ENCODE data around the gene SLC29A2.

SLC29A2 gene

GRCh38 chr11:66349084-66349386 is 22.5 kb downstream of the SLC29A2 start:
- DNase-seq (ENCODE audit: low read depth in 2 of 2): no peak

- DNase-seq (ENCODE audit: low read depth in 2 of 2): peak; percentile 60 to 80
Measured at GRCh38 chr11:66347425-66348276, 23.9 kb downstream of the SLC29A2 start, which contains the start of gene B4GAT1. B4GAT1 (minus strand) TSS chr11:66347629; CDS start chr11:66347545, 84 bp downstream.

GRCh38 chr11:66346476-66347424 is 24.8 kb downstream of the SLC29A2 start:
- no peak for DNase-seq (ENCODE audit: low read depth in 2 of 2)

GRCh38 chr11:66345316-66345649 is 26.3 kb downstream of the SLC29A2 start:
- no peak for DNase-seq (ENCODE audit: low read depth in 2 of 2)

GRCh38 chr11:66344550-66345315 is 26.8 kb downstream of the SLC29A2 start, which contains the start of gene BRMS1:
BRMS1 (minus strand) TSS chr11:66345104; CDS start chr11:66342234, 2,870 bp downstream.
- peak; percentile 93 to 96 for DNase-seq (ENCODE audit: low read depth in 2 of 2)

DNA sequence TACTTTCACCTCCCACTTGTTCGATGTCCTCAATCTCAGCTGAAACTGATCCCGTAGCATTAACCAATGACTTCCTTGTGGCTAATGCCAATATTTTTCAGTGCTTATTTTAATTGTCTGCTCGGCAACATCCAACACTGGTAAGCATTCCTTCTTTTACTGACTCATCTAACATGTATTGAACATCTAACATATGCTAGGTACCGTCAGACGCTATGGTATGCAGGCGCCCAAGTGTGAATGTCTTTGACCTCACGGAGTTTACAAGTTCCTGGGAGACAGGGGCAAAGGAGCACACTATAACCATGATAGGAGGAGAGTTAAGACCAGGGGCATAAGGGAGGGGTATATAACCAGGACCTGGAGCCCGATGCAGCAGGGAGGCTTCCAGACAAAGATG is 28.4 kb downstream of the SLC29A2 start:
- DNase-seq (ENCODE audit: low read depth in 2 of 2): no peak

DNA sequence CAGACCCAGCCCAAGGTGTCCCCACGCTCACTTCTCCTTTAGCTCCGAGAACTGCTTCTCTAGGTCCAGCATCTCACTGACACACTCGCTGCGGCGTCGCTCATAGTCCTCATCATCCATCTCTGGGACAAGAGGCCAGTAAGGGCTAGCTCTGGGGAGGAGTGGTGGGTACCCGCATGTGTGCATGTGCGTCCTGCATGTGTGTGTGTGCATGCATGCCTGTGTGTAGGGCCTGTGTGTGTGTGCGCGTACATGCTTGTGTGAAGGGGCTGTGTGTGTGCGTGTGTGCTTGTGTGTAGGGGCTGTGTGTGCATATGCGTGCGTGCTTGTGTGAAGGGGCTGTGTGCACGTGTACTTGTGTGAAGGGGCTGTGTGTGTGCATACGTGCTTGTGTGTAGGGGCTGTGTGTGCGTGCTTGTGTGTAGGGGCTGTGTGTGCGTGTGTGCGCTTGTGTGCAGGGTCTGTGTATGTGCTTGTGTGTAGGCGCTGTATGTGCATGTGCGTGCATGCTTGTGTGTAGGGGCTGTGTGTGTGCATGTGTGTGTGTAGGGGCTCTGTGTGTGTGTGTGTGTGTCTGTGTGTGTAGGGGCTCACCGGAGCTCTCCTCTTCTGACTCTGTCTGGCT is 29.9 kb downstream of the SLC29A2 start:
- DNase-seq (ENCODE audit: low read depth in 2 of 2): no peak

- DNase-seq (ENCODE audit: low read depth in 2 of 2): no peak
Measured at GRCh38 chr11:66340596-66341501, 30.7 kb downstream of the SLC29A2 start.

GRCh38 chr11:66339686-66340483 is 31.7 kb downstream of the SLC29A2 start:
- no peak for DNase-seq (ENCODE audit: low read depth in 2 of 2)

DNA sequence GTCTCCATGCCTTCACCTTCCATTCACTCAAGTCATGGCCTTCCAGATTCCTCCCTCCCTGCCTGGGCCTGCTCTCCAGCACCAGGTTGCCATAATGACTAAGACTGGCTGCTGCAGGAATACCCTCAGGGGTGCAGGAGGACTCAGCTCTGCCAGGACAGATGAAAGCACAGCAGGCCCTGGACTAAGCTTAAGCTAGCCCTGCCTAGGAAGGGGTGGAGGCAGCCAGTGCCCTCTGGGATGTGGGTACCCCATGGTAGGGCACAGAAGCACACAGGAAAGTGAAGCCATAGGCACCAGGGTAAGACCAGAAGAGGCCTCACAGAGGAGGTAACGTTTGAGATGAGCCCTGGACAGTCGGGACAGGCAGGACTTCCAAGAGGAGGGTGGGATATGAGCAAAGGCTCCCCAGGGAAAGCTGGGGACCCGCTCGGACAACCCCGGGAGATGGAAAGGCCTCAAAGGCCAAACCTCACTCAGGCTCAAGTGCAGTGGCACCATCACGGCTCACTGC is 32.3 kb downstream of the SLC29A2 start:
- no peak for DNase-seq (ENCODE audit: low read depth in 2 of 2)

DNA sequence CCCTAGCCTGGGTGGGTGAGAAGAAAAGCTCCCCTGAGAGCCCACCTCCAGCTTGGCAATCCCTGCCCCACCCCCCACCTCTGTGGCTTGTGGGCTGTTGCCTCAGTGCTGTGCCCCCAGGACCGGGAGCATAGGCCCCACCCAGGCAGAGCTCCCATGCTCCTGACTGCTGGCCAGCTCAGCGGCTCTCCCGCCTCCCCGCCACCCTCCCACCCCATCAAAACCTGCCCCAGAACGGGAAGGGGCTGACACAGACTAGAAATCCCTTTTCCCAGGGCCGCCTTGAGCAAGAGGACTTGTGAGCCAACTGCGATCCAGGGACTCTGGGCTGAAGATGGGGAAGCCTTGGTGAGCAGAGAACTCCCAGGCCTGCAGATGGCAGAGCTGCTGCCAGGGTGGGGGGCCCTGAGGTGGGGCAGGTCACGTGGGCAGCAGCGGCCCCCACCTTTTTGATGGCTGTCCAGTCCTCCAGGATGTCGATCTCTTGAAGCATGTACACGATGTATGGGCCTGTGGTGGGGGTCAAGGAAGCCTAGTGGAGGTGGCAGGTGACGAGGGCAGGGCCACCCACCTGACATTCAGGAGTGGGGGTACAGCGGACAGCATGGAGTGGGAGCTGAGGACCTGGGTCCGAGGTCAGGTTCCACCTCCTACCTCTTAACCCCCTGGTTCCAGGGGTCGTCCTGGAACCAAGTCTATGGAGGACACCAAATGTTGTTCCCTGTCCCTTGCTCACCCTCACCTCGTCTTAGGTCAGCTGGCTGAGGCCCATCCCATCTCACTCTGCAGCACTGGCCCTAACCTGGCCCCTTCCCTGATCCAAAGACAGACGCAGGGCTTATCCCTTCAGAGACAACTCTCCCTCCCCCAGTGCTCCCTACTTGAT is 33.0 kb downstream of the SLC29A2 start:
- DNase-seq (ENCODE audit: low read depth in 2 of 2): no peak

DNA sequence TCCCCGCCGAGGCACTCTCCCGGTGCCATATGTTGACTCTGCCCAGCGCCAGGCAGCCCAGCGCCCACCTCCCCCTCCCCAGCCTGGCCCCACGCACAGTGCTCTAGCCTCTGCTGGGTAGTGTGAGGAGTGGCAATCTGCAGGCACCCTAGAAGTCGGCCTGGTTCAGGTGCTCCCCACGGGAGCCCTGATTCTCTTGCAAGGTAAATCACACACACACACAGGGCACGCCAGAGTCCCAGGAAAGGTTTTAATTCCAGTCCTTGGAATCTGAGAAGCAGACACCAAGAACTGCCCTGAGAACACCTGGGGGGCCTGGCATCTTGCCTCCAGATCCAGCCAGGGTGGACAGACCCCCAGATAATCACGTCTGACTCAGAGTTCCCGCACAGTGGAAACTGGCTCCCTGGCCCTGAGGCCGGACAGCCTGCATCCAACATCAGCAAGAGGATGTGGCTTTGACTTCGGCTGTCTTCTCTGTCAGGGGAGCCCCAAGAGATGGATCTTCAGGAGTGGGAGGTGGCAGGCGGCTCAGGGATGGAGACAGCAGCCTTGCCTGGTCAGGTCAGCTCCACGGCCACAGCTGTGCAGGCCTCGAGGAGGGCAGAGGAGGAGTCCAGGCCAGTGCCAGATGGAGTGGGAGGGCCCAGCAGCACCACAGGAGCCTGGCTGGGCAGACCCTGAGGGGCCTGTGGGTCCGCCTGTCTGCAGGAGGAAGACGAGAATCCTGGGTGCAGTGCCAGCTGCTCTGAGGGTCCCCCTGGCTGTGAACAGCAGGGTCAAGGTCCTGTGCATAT is 34.3 kb downstream of the SLC29A2 start:
- DNase-seq (ENCODE audit: low read depth in 2 of 2): no peak

DNA sequence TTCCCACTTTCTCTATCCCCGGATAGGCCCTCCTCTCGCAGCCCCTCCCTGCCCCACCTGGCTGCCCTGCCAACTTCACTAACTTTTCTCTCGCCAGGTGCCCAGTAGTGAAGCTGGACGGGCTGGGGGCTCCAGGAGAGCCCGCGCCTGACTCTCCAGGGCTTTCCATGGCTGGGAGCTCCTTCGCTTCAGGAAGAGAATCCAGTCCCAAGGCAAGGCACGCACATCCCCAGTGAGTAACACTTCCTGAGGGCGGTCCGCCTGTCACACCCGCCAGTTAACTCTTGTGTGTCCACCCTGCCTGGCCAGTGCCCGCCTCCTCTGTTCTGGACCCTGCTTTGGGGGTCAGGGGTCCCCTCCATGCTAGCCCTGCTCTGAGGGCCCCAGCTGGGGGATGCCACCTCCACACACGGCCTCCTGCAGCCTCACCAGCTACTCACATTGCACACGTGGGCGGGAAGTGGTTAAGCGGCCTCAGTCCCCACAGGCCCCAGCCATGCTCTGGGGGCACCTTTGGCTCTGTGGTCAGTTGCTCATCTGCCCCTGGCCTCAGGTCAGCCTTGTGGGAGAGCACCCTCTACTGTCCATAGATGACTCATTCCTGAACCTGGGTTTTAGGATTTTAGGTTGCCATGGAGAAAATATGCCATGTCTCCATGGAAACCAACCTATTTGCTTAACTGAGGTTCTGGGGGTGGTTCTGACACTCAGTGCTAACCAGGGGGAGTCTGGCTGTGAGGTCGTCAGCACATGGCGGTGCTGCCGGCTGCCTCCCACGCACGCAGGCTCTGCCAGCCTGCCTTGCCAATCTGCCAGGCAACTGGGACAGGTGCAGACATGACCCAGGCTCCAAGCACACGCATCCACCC is 35.1 kb downstream of the SLC29A2 start, which contains the start of gene RIN1:
TSS of gene RIN1 (minus strand) at position 201 of the 869 bp plus-strand sequence. CDS start at position 169, 32 bp downstream.
- DNase-seq (ENCODE audit: low read depth in 2 of 2): peak; percentile 66 to 78

GRCh38 chr11:66335531-66336233 is 35.9 kb downstream of the SLC29A2 start:
- no peak for DNase-seq (ENCODE audit: low read depth in 2 of 2)

DNA sequence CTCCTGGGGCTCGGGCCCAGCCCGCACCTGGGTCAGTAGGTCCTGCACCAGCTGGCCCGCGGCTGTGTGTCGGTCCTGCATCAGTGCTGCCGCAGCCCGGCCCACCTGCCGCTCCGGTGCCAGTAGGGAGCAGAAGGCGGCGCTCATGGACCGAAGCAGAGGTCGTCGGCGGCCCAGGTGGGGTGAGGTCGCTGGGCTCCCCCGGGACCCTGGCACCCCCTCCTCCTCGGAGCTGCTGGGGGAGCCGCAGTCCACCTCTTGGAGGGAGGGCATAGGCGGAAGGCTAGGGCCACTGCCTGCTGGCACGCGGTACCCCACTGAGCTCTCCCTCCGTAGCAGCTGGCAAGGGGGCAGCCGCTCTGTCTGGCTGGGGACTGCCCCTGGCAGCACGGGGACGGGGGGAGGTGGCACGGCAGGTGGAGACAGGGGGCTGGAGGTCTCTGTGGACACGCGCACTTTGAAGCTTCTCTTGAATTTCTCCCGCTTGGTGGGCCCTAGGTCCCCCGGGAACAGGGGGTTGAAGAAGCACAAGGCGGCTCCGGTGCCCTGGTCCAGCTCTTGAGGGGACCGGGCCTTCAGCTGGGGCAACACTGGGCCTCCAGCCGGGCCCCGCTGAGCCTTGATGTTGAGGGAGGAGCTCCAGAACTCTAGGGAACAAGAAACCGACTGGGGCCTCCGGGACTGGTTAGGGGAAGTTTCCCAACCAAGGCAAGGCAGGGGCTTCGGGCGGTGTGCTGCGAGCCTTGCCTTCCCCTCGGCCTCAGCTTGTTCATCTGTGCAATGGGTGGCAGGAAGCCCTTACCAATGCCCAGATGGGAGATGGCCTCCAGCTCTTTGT is 36.7 kb downstream of the SLC29A2 start:
- no peak for DNase-seq (ENCODE audit: low read depth in 2 of 2)

All from stimulated activated CD8-positive, alpha-beta memory T cell treated with anti-CD3 and anti-CD28 coated beads, Interleukin-2, amount 100 ng/mL, for 48 hours (primary cell).